Measurements from ENCODE around the gene ZXDA. TPM values are rescaled to one million over a fixed set of nuclear protein-coding genes. Genes with fewer than 3 reads are reported as not detected.

The ZXDA gene
- total and polyA plus RNA-seq, 2 donors (not counting 3 experiments of a cell fraction or from before 2014, with no cell fraction given), result 2.4 to 5.4 TPM

- no peak overlapping the region for H3K4me2 ChIP-seq (ENCODE audit: insufficient read depth, low read length)
- H3K4me3 ChIP-seq (replicated peaks in 1 of 3; ENCODE audit: insufficient read depth in 1 of 3, low read depth in 1 of 3, low read length in 3 of 3), result no peak overlapping the region
- H3K79me2 ChIP-seq (ENCODE audit: control insufficient read depth, insufficient read depth, low read length), result peaks cover 4% of the 10 kb centered on the region
- H3K27me3 ChIP-seq (ENCODE audit: control insufficient read depth in 2 of 2, insufficient read depth in 2 of 2, low read length in 2 of 2), result no peaks in the 10 kb centered on the region
- BruUV-seq (replicated peaks), result no TSS peak
- ChIA-PET CTCF (no interaction called here), POLR2A (no interaction called here)
- TF ChIP-seq, protein P1, sequence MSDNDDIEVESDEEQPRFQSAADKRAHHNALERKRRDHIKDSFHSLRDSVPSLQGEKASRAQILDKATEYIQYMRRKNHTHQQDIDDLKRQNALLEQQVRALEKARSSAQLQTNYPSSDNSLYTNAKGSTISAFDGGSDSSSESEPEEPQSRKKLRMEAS (IDR thresholded peaks at IDR 0.05; ENCODE audit: insufficient read depth, insufficient read length), result no peak
- no peak for TF ChIP-seq POLR2AphosphoS5 (IDR thresholded peaks at IDR 0.05; ENCODE audit: insufficient read depth, low read depth, low read length)
- TF ChIP-seq JUN (IDR thresholded peaks at IDR 0.05; ENCODE audit: borderline replicate concordance, insufficient read depth, insufficient read length, low read depth), result no peak
- no peak for TF ChIP-seq EZH2 (IDR thresholded peaks at IDR 0.05; ENCODE audit: borderline replicate concordance, low read depth, low read length, severe bottlenecking)
- no peak for TF ChIP-seq MYC (IDR thresholded peaks at IDR 0.05; ENCODE audit: low read depth, low read length)
- no peak for TF ChIP-seq GATA2 (IDR thresholded peaks at IDR 0.05; ENCODE audit: insufficient read depth, insufficient read length, low read depth, low read length)
- TF ChIP-seq, protein P2, sequence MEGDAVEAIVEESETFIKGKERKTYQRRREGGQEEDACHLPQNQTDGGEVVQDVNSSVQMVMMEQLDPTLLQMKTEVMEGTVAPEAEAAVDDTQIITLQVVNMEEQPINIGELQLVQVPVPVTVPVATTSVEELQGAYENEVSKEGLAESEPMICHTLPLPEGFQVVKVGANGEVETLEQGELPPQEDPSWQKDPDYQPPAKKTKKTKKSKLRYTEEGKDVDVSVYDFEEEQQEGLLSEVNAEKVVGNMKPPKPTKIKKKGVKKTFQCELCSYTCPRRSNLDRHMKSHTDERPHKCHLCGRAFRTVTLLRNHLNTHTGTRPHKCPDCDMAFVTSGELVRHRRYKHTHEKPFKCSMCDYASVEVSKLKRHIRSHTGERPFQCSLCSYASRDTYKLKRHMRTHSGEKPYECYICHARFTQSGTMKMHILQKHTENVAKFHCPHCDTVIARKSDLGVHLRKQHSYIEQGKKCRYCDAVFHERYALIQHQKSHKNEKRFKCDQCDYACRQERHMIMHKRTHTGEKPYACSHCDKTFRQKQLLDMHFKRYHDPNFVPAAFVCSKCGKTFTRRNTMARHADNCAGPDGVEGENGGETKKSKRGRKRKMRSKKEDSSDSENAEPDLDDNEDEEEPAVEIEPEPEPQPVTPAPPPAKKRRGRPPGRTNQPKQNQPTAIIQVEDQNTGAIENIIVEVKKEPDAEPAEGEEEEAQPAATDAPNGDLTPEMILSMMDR (IDR thresholded peaks at IDR 0.05; ENCODE audit: extremely low read depth in 1 of 2, insufficient read depth in 1 of 2, low read depth in 1 of 2, low read length in 2 of 2), result no peak
- TF ChIP-seq FOS (IDR thresholded peaks at IDR 0.05; ENCODE audit: borderline replicate concordance, insufficient read depth, low read length), result no peak
- TF ChIP-seq POLR2A (IDR thresholded peaks at IDR 0.05; ENCODE audit: low read depth, low read length), result no peak
- no peaks in the 10 kb centered on the region for H3K9me3 ChIP-seq (replicated peaks; ENCODE audit: control insufficient read depth, insufficient read depth, low read length)
- no peak for FAIRE-seq
- intact Hi-C loops (cut with micrococcal nuclease) (no loop called here), dilution Hi-C loops (cut with MboI; ENCODE audit: extremely low pct_ligation_motif_present, low sequenced_read_pairs) (no loop called here)
- peaks cover 19% of the 10 kb centered on the region for H3K4me1 ChIP-seq (ENCODE audit: control insufficient read depth, extremely low read depth, insufficient read depth, low read length)
- no peaks in the 10 kb centered on the region for H3K9me1 ChIP-seq (replicated peaks; ENCODE audit: control insufficient read depth, extremely low read depth, insufficient read depth, low read length)
- no peak overlapping the region for H3K27ac ChIP-seq (ENCODE audit: insufficient read depth, low read depth, low read length)
- H4K20me1 ChIP-seq (replicated peaks; ENCODE audit: control insufficient read depth, extremely low read depth, insufficient read depth, low read length), result no peaks in the 10 kb centered on the region
- no peak overlapping the region for H3K9ac ChIP-seq (replicated peaks; ENCODE audit: extremely low read depth, insufficient read depth, low read length)
- no peak overlapping the region for H2AFZ ChIP-seq (ENCODE audit: low read depth, low read length)
- no peak for DNase-seq (ENCODE audit: low read depth, low spot score)
- H3K36me3 ChIP-seq (ENCODE audit: control insufficient read depth in 2 of 2, extremely low read depth in 1 of 2, insufficient read depth in 2 of 2, low read length in 2 of 2), result no peaks in the 10 kb centered on the region
Measured at GRCh38 chrX:57899064-57899463, 11.2 kb downstream of the ZXDA start.

Measured in endothelial cell of umbilical vein (primary cell).